ENCODE results near the gene MPC1L. TPM values are rescaled to one million over a fixed set of nuclear protein-coding genes. Genes with fewer than 3 reads are reported as not detected.

MPC1L gene
- total RNA-seq, 4 donors from 2014 or later, result not detected

GRCh38 chrX:40647307-40648197, 24.3 kb downstream of the MPC1L start, which contains the start of gene CXorf38:
TSS of gene CXorf38 (minus strand) at chrX:40647561. CDS start at chrX:40647520, 41 bp downstream.
- Histone ChIP-seq H3K27ac (peak within 1 kb of the TSS; percentile 74 to 86 (median 83)), H3K4me1 (peaks cover 0 to 44% (median 0%) of the 10 kb centered on the region in 3 donors), H3K9me3 (no peaks in the 10 kb centered on the region), H3K27me3 (no peaks in the 10 kb centered on the region), H3K36me3 (no peaks in the 10 kb centered on the region), H3K4me3 (peak within 1 kb of the TSS; percentile 85 to 98)
- ATAC-seq, result peak; percentile 92
- WGBS, 2 donors (ENCODE audit: low coverage in 1 of 2), result 23 to 29% methylated on average over 1 to 10 of the region's 66 CpGs
- TF ChIP-seq POLR2AphosphoS5 (IDR thresholded peaks at IDR 0.05) (no peak), EP300 (IDR thresholded peaks at IDR 0.05) (no peak), POLR2A (IDR thresholded peaks at IDR 0.05) (no peak), CTCF (IDR thresholded peaks at IDR 0.05) (no peak)

- no peak overlapping the region for H3K27ac ChIP-seq
- no peaks in the 10 kb centered on the region for H3K27me3 ChIP-seq
- H3K9me3 ChIP-seq, result no peaks in the 10 kb centered on the region
- no peak for ATAC-seq
- TF ChIP-seq CTCF (IDR thresholded peaks at IDR 0.05) (peak; percentile 37 to 82 (median 72)), POLR2AphosphoS5 (IDR thresholded peaks at IDR 0.05) (no peak)
- WGBS, 2 donors (ENCODE audit: low coverage in 1 of 2), result 0% methylated on average over 3 of the region's 3 CpGs
- no peak overlapping the region for H3K4me3 ChIP-seq
- H3K36me3 ChIP-seq, result no peaks in the 10 kb centered on the region
- peaks cover 0 to 33% (median 0%) of the 10 kb centered on the region in 3 donors for H3K4me1 ChIP-seq
Measured at GRCh38 chrX:40651620-40652223, 28.5 kb downstream of the MPC1L start.

- H3K4me1 ChIP-seq, result peaks cover 0 to 33% (median 0%) of the 10 kb centered on the region in 3 donors
- no peaks in the 10 kb centered on the region for H3K27me3 ChIP-seq
- H3K9me3 ChIP-seq, result no peaks in the 10 kb centered on the region
- ATAC-seq, result no peak
- peak overlapping the region in 1 of 4 donors; percentile 38 for H3K27ac ChIP-seq
- H3K4me3 ChIP-seq, result no peak overlapping the region
- 55 to 83% methylated on average over 1 of the region's 1 CpG for WGBS, 2 donors (ENCODE audit: low coverage in 1 of 2)
- peaks cover 0 to 9% of the 10 kb centered on the region in 2 donors for H3K36me3 ChIP-seq
- no peak for TF ChIP-seq EP300 (IDR thresholded peaks at IDR 0.05)
- TF ChIP-seq CTCF (IDR thresholded peaks at IDR 0.05), result no peak
- TF ChIP-seq POLR2AphosphoS5 (IDR thresholded peaks at IDR 0.05), result no peak
- TF ChIP-seq POLR2A (IDR thresholded peaks at IDR 0.05), result no peak
Measured at GRCh38 chrX:40652664-40653063, 29.4 kb downstream of the MPC1L start.

GRCh38 chrX:40653535-40653934, 30.3 kb downstream of the MPC1L start:
- Histone ChIP-seq H3K4me3 (no peak overlapping the region), H3K27me3 (no peaks in the 10 kb centered on the region), H3K36me3 (peaks cover 0 to 16% of the 10 kb centered on the region in 2 donors), H3K4me1 (peaks cover 0 to 27% (median 0%) of the 10 kb centered on the region in 3 donors), H3K9me3 (no peaks in the 10 kb centered on the region), H3K27ac (peak overlapping the region in 2 of 4 donors; percentile 33 to 38)
- no peak for TF ChIP-seq POLR2A (IDR thresholded peaks at IDR 0.05)
- TF ChIP-seq EP300 (IDR thresholded peaks at IDR 0.05), result no peak
- TF ChIP-seq CTCF (IDR thresholded peaks at IDR 0.05), result no peak
- no peak for TF ChIP-seq POLR2AphosphoS5 (IDR thresholded peaks at IDR 0.05)
- no peak for ATAC-seq
- 12 to 32% methylated on average over 2 of the region's 2 CpGs for WGBS, 2 donors (ENCODE audit: low coverage in 1 of 2)
